Astrocyte (in vitro differentiated cells and primary cell): ENCODE results near the gene MAP4K4. TPM values are rescaled to one million over a fixed set of nuclear protein-coding genes. Genes with fewer than 3 reads are reported as not detected.
A peak's percentile ranks its signal among the peaks of the same experiment; 100 is the strongest.

Experiments used
- DNase-seq: peaks from one replicate; pipeline ENCODE4 v3.0.0-alpha.2; 2010; ENCODE audit warnings: low read depth
- FAIRE-seq: peaks from 2 replicates; lab custom pipeline; 2011; peaks lifted over from hg19 to GRCh38; lab: Jason Lieb, UNC
- H2AFZ ChIP-seq: 2 replicates; pipeline ENCODE4 v1.6.0; 2012; ENCODE audit warnings: low read depth, low read length, inconsistent platforms
- H3K27ac ChIP-seq: 2 replicates; pipeline ENCODE4 v1.5.1; 2011; ENCODE audit warnings: low read depth, low read length, inconsistent platforms
- H3K27me3 ChIP-seq: 2 replicates; pipeline ENCODE4 v1.6.0; 2011; ENCODE audit warnings: low read length, inconsistent platforms; ENCODE audit not compliant: insufficient read depth
- H3K36me3 ChIP-seq: 2 replicates; pipeline ENCODE4 v1.5.1; 2011; ENCODE audit warnings: low read length, inconsistent platforms; ENCODE audit not compliant: insufficient read depth
- H3K4me1 ChIP-seq: 2 replicates; pipeline ENCODE4 v1.5.1; 2011; ENCODE audit warnings: low read length, inconsistent platforms; ENCODE audit not compliant: insufficient read depth
- H3K4me2 ChIP-seq: 2 replicates; pipeline ENCODE4 v1.6.0; 2012; ENCODE audit warnings: low read length, inconsistent platforms
- H3K4me3 ChIP-seq: 2 replicates; pipeline ENCODE4 v1.5.1; 2011; ENCODE audit warnings: low read depth, mild to moderate bottlenecking, low read length, inconsistent platforms; ENCODE audit not compliant: insufficient read depth
- H3K79me2 ChIP-seq: 2 replicates; pipeline ENCODE4 v1.6.0; 2012; ENCODE audit warnings: mild to moderate bottlenecking, low read length, inconsistent platforms; ENCODE audit not compliant: insufficient read depth
- H3K9ac ChIP-seq: 2 replicates; pipeline ENCODE4 v1.6.0; 2012; ENCODE audit warnings: mild to moderate bottlenecking, low read length, inconsistent platforms
- H3K9me3 ChIP-seq: 2 replicates; pipeline ENCODE4 v1.5.1; 2012; ENCODE audit warnings: low read depth, mild to moderate bottlenecking, low read length, inconsistent platforms; ENCODE audit not compliant: insufficient read depth
- H4K20me1 ChIP-seq: 2 replicates; pipeline ENCODE4 v1.6.0; 2012; ENCODE audit warnings: low read length, inconsistent platforms; ENCODE audit not compliant: insufficient read depth
- H3K27ac Mint-ChIP-seq: one replicate; pipeline ENCODE4 v1.8.0; 2021; ENCODE audit warnings: mild to moderate bottlenecking, mixed read lengths; ENCODE audit not compliant: unreplicated experiment
- H3K27me3 Mint-ChIP-seq: one replicate; pipeline ENCODE4 v1.8.0; 2021; ENCODE audit warnings: low read depth, mixed read lengths; ENCODE audit not compliant: unreplicated experiment
- H3K36me3 Mint-ChIP-seq: one replicate; pipeline ENCODE4 v1.8.0; 2021; ENCODE audit warnings: low read depth, mixed read lengths; ENCODE audit not compliant: unreplicated experiment
- H3K4me1 Mint-ChIP-seq: one replicate; pipeline ENCODE4 v1.8.0; 2021; ENCODE audit warnings: low read depth, mixed read lengths; ENCODE audit not compliant: unreplicated experiment
- H3K4me3 Mint-ChIP-seq: one replicate; pipeline ENCODE4 v1.8.0; 2021; ENCODE audit warnings: mild to moderate bottlenecking, moderate library complexity, mixed read lengths; ENCODE audit not compliant: unreplicated experiment
- H3K9me3 Mint-ChIP-seq: one replicate; pipeline ENCODE4 v1.8.0; 2021; ENCODE audit warnings: mild to moderate bottlenecking, mixed read lengths; ENCODE audit not compliant: unreplicated experiment
- CTCF ChIP-seq: IDR thresholded peaks from 2 replicates; pipeline ENCODE4 v1.5.1; 2011; ENCODE audit warnings: low read depth, mild to moderate bottlenecking, inconsistent platforms, low read length, moderate library complexity; ENCODE audit not compliant: insufficient read depth
- EZH2 ChIP-seq: IDR thresholded peaks from 2 replicates; pipeline ENCODE4 v1.6.1; 2012; ENCODE audit warnings: mild to moderate bottlenecking, low read length, inconsistent platforms; ENCODE audit not compliant: insufficient read depth
- total RNA-seq: library from RNA; stranded (reverse); gene quantifications from 2 replicates; pipeline ENCODE4 v1.2.1, GENCODE V29; 2021

MAP4K4 gene
- total RNA-seq, 1 donor from 2014 or later: 231 TPM

- H3K79me2 ChIP-seq: peaks cover 100% of the 10 kb centered on the region
- no peak for TF ChIP-seq EZH2
- TF ChIP-seq CTCF: no peak
These were observed 31.4 kb downstream of the MAP4K4 start for GRCh38 chr2:101728865-101729264.

GRCh38 chr2:101729521-101730190 lies 32.1 kb downstream of the MAP4K4 start:
- no peak for FAIRE-seq

More at GRCh38 chr2:101728865-101729264, 31.4 kb downstream of the MAP4K4 start:
- DNase-seq (no peak), FAIRE-seq (no peak)
- no peak overlapping the region for H3K9ac ChIP-seq
- Mint-ChIP-seq H3K4me3 (no peak overlapping the region), H3K36me3 (peaks cover 16% of the 10 kb centered on the region), H3K4me1 (peaks cover 50% of the 10 kb centered on the region), H3K27me3 (no peaks in the 10 kb centered on the region), H3K27ac (no peak overlapping the region), H3K9me3 (no peaks in the 10 kb centered on the region)
- no peaks in the 10 kb centered on the region for H3K27me3 ChIP-seq
- H3K4me3 ChIP-seq: no peak overlapping the region
- no peak overlapping the region for H3K27ac ChIP-seq
- H2AFZ ChIP-seq: no peak overlapping the region
- H3K36me3 ChIP-seq: no peaks in the 10 kb centered on the region
- H3K4me1 ChIP-seq: peaks cover 11% of the 10 kb centered on the region
- peaks cover 98% of the 10 kb centered on the region for H4K20me1 ChIP-seq
- no peak overlapping the region for H3K4me2 ChIP-seq
- no peaks in the 10 kb centered on the region for H3K9me3 ChIP-seq

More at GRCh38 chr2:101729521-101730190, 32.1 kb downstream of the MAP4K4 start:
- H3K27ac ChIP-seq: no peak overlapping the region
- H3K9me3 Mint-ChIP-seq: no peaks in the 10 kb centered on the region
- peaks cover 98% of the 10 kb centered on the region for H4K20me1 ChIP-seq
- H3K4me3 ChIP-seq: no peak overlapping the region
- H2AFZ ChIP-seq: no peak overlapping the region
- no peaks in the 10 kb centered on the region for H3K9me3 ChIP-seq
- no peak overlapping the region for H3K4me2 ChIP-seq
- H3K9ac ChIP-seq: no peak overlapping the region
- no peaks in the 10 kb centered on the region for H3K27me3 Mint-ChIP-seq
- peak overlapping the region; percentile 55 for H3K4me3 Mint-ChIP-seq
- peaks cover 11% of the 10 kb centered on the region for H3K36me3 Mint-ChIP-seq
- H3K27me3 ChIP-seq: no peaks in the 10 kb centered on the region
- H3K4me1 Mint-ChIP-seq: peaks cover 53% of the 10 kb centered on the region
- no peak for TF ChIP-seq CTCF
- TF ChIP-seq EZH2: no peak
- no peaks in the 10 kb centered on the region for H3K36me3 ChIP-seq
- peaks cover 100% of the 10 kb centered on the region for H3K79me2 ChIP-seq
- DNase-seq: no peak
- H3K4me1 ChIP-seq: peaks cover 14% of the 10 kb centered on the region
- no peak overlapping the region for H3K27ac Mint-ChIP-seq
